Measurements from ENCODE around the gene EIF3C.
"Not testable (repeated sequence)": the region's sequence is repeated elsewhere in the genome, so short reads cannot be mapped to it uniquely, and the experiment has no call there.

Gene EIF3C

DNA sequence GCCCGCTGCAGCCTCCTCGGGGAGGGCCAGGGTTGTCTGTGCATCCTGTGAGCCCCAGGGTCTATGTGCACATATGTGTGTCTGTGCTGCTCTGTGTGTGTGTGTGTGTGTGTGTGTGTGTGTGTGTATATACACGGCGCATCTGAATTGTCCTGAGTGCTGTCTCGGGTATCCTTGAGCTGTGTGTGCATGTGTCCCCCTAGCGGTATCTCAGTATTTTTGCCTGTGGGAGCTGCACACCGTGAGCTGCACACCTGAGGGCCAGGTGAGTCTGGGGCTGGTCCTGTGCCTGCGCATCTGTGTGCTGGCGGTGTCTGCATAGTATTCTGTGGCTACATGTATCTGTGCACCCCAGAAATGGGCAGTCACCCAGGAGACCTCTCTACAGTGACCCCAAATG, 28.5 kb downstream of the EIF3C start:
- not testable (repeated sequence) for H3K27ac Mint-ChIP-seq, H3K4me3 Mint-ChIP-seq, H3K27me3 Mint-ChIP-seq, H3K9me3 Mint-ChIP-seq, H3K4me1 Mint-ChIP-seq, H3K36me3 Mint-ChIP-seq

DNA sequence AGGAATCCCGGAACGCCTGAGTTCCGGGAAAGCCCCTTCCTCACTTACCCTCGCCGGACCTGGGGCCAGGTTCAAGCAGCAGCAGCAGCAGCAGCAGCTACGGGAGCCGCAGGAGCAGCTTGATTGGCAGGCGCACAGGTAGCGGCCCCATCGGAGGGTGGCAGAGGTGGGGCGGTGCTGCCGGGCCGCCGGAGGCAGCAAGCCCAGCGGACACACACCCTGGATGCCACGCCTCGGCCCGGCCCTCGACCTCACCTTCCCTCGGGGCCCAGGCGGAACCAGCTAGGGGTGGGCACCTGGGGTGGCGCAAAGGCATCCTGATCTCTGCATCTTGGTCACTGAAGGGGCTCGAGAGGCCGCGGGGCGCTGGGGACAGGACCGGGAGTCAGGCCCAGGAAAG, 29.4 kb downstream of the EIF3C start:
- not testable (repeated sequence) for H3K27ac Mint-ChIP-seq, H3K27me3 Mint-ChIP-seq, H3K9me3 Mint-ChIP-seq, H3K36me3 Mint-ChIP-seq, H3K4me1 Mint-ChIP-seq, H3K4me3 Mint-ChIP-seq

DNA sequence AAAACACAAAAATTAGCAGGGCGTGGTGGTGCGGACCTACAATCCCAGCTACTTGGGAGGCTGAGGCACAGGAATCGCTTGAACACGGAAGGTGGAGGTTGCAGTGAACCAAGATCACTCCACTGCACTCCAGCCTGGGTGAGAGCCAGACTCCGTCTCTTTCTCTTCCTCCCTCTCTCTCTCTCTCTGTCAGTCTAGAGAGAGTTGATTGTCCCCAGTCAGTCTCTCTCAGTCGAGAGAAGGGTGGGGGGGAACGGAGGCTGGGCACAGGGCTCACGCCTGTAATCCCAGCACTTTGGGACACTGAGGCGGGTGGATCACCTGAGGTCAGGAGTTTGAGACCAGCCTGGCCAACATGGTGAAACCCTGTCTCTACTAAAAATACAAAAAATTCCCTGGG, 30.0 kb downstream of the EIF3C start:
- H3K27me3 Mint-ChIP-seq, H3K4me1 Mint-ChIP-seq, H3K27ac Mint-ChIP-seq, H3K9me3 Mint-ChIP-seq, H3K4me3 Mint-ChIP-seq, H3K36me3 Mint-ChIP-seq: not testable (repeated sequence)

DNA sequence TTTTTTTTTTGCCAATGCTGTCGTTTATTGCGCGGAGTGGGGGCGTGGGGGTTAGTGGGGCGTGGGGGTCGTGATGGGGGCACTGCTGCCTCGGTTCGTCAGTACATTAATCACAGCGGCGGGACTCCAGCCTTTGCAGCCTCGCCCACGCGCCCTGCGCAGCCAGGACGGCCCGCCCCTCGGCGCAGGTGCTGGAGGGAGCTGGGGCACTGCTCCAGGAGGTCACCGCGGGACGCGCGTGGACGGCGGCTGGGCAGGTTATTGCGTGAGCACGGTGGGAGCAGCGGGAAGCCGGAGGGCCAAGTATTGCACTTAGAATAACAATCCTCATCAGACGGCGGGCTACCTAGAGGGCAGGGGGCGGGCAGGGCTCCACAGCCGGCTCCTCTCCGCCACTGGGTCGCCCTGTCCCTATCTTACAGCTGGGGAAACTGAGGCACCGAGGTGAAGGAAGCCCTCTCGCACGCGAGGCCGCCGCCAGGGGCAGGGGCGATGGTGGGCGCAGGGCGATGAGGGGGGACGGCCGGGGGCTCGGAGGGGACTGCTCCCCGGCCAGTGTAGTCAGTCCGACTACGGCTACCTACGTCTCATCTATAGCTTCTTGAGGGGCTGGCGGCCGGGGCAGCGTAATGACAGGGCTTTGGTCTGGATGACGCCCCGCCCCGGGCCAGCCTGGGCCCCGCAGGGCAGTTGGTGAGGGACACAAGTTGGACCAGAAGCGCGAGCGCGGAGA, 35.5 kb downstream of the EIF3C start:
- H3K9me3 Mint-ChIP-seq, H3K27ac Mint-ChIP-seq, H3K36me3 Mint-ChIP-seq, H3K27me3 Mint-ChIP-seq, H3K4me1 Mint-ChIP-seq, H3K4me3 Mint-ChIP-seq: not testable (repeated sequence)

DNA sequence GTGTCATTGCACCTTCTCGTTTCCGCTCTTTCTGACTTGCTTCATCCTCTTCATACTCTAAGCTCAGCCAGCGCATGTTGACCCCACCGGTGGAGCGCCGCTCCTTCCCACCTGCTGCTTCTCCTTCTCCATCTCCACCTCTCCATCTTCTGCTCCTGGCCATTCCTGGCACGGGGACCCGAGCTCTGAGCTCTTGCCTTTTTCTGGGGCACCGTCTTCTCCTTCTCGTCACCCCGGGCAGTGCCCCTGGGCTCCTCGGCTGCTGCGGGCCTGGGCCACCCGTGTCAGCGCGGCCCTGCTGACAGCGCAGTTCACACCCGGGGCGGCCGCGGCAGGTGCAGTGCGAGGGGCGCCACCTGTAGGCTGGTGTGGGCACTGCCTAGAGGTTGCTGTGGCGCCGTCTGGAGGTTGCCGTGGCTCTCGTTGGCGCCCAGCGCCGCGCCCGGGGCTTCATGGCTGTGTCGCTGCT, 38.8 kb downstream of the EIF3C start:
- H3K4me1 Mint-ChIP-seq, H3K27ac Mint-ChIP-seq, H3K36me3 Mint-ChIP-seq, H3K27me3 Mint-ChIP-seq, H3K9me3 Mint-ChIP-seq: not testable (repeated sequence)
- peak overlapping the region; percentile 19 for H3K4me3 Mint-ChIP-seq

DNA sequence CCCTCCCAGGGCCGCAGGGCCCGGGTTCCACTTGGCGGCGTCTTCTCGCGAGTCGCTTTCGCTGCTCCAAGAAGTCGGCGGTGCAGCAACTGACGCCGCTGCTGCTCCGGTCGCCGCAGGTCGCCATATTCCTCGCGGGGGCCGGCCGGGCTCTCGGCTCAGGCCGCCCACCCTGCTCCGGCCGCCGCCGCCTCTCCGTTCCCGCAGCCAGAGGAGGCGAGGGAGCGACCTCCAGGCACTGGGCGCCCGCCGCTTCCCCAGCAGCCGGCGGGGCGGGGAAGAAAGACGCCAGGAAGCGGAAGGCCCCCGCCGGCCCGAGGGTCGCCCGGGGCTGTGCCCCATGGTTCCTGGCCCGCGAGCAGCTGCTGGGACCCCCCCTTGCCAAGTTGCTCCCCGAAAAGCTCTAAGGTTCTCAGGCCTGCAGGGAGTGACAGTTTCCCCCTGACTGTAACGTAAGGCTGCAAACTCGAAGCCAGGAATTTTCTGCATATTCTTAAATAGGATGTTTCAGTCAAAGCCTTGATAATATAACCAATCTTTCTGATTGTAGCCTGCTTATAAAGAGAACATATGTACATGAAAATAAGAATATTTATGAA, 39.3 kb downstream of the EIF3C start:
- H3K27me3 Mint-ChIP-seq, H3K4me1 Mint-ChIP-seq, H3K27ac Mint-ChIP-seq, H3K9me3 Mint-ChIP-seq, H3K36me3 Mint-ChIP-seq, H3K4me3 Mint-ChIP-seq: not testable (repeated sequence)

DNA sequence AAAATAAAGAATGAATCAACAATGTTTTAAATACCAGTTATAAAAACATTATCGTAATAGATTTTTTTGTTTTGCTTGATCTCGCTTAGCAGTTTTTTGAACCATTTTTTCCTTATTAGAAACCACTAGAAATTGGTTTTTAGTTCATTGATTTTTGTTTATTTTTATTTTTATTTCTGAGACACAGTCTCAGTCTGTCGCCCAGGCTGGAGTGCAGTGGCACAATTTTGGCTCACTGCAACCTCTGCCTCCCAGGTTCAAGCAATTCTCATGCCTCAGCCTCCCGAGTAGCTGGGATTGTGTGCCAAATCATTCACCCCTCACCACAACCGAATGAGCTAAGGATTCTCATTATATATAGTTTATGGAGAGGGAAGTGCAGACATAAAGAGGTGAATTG, 40.2 kb downstream of the EIF3C start, which contains the start of gene NPIPB9:
Gene NPIPB9 (plus strand): TSS at position 301 of the 400 bp plus-strand sequence.
- H3K27ac Mint-ChIP-seq, H3K4me3 Mint-ChIP-seq, H3K27me3 Mint-ChIP-seq, H3K9me3 Mint-ChIP-seq, H3K36me3 Mint-ChIP-seq, H3K4me1 Mint-ChIP-seq: not testable (repeated sequence)

DNA sequence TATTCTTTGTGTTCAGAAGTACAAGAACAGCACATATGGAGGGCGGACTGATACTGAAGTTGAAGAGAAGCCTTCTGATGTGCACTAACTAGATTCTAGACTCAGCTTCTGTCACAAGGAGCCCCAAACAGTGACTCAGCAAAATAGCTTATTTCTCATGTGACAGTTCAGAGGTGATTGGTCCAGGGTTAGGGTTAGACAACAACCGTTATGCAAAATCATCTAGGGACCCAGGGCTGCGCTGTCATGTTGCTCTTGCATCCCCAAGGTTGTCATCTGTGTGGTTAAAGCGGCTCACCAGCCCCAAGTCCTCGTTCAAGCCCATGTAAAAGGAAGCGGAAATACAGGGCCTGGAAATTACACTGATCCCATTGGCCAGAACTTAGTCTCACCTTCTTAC, 70.4 kb downstream of the EIF3C start:
- H3K27me3 Mint-ChIP-seq, H3K36me3 Mint-ChIP-seq, H3K4me1 Mint-ChIP-seq, H3K4me3 Mint-ChIP-seq, H3K9me3 Mint-ChIP-seq, H3K27ac Mint-ChIP-seq: not testable (repeated sequence)

DNA sequence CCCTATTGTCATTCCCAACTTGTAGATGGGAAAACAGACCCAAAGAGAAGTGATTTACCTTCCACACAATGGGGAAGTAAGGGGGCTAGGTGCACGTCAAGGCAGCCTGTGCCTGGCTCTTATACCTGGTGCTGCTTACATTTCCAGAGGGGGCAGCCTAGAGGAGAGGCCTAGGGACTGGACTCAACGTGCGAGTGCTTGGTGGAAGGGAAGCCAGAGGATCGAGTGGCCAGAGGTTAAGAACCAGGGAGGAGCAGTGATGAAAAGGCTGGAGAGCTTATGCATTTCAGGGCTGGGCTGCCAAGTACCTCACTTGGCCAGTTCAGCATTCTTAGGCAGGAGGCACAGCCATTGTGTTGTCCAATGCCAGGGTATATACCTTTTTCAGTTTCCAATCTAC, 71.1 kb downstream of the EIF3C start:
- not testable (repeated sequence) for H3K36me3 Mint-ChIP-seq, H3K27me3 Mint-ChIP-seq

More for the DNA sequence above, 71.1 kb downstream of the EIF3C start:
- H3K4me3 Mint-ChIP-seq, H3K9me3 Mint-ChIP-seq, H3K4me1 Mint-ChIP-seq, H3K27ac Mint-ChIP-seq: not testable (repeated sequence)

All from activated naive CD4-positive, alpha-beta T cell treated with anti-CD3 and anti-CD28 coated beads, Interleukin-2, amount 50 U/mL, for 24 hours (primary cell).